ENCODE measurements around the gene ASB2.
A peak's percentile ranks its signal among the peaks of the same experiment; 100 is the strongest.

Gene ASB2

GRCh38 chr14:93926245-93926872 is 50.0 kb downstream of the ASB2 start:
- no peak for DNase-seq

GRCh38 chr14:93925374-93925895 is 50.9 kb downstream of the ASB2 start:
- no peak for DNase-seq

DNA sequence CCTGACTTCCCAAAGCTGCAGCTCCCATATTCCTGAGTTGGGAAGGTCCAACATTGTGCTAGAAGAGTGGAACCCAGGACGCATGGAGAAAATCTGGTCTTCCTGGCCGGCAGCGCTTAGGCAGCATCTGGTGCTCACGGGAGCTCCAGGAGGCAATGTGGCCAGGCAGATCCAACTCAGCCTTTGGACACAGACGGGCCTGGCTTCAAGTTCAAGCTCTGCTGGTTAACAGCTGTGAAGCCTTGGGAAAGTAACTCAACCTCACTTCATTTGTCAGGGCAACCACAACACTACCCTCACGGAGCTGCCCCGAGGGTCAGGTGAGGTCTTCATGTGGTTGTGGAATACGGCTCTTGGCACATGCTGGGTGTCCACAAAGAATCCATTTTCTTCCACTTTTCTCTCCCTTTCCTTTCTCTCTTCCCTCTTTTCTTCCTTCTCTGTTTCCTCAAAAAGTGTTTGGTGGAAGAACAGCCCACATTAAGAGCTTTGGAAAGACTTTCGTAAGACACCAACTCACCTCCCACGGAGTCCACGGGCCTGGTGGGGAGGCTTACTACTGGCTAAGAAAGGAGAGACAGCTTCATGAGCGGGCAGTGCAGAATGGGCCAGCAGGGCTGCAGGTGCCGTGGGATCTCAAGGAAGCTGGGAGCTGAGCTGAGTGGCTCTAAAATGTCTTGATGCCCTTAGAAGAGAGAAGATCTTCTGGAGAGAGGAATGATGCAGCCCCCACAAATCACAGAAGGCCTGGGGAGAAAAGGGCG is 51.6 kb downstream of the ASB2 start:
- DNase-seq, result no peak

GRCh38 chr14:93923626-93924025 is 52.7 kb downstream of the ASB2 start:
- DNase-seq, result no peak

GRCh38 chr14:93921001-93921806 is 55.2 kb downstream of the ASB2 start:
- no peak for DNase-seq

DNA sequence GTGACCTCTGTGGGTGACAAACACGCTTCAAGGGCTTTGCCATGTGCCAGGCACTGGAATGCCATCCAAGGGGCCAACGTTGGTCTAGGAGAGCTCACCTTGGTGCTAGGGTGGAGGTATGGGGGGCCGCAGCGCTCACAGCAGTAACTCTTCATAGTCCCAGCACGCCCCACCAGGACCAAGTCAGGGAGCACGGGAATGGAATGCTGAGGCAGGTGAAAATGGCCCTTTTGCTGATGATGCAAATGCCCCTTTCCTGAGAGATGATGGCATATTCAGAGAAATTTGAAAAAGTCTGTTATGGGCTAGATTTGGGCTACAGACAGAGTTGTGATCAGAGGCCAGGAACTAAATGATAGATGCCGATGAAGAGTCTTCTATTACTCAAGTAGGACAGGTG is 59.2 kb downstream of the ASB2 start:
- no peak for DNase-seq

- DNase-seq, result no peak
These were observed 59.9 kb downstream of the ASB2 start for GRCh38 chr14:93916498-93916897.

GRCh38 chr14:93915800-93916199 is 60.6 kb downstream of the ASB2 start:
- DNase-seq, result no peak

GRCh38 chr14:93915070-93915705 is 61.2 kb downstream of the ASB2 start:
- DNase-seq, result no peak

- DNase-seq, result no peak
These were observed 62.1 kb downstream of the ASB2 start for GRCh38 chr14:93914278-93914677.

- DNase-seq, result no peak
These were observed 63.6 kb downstream of the ASB2 start for GRCh38 chr14:93912782-93913181.

DNA sequence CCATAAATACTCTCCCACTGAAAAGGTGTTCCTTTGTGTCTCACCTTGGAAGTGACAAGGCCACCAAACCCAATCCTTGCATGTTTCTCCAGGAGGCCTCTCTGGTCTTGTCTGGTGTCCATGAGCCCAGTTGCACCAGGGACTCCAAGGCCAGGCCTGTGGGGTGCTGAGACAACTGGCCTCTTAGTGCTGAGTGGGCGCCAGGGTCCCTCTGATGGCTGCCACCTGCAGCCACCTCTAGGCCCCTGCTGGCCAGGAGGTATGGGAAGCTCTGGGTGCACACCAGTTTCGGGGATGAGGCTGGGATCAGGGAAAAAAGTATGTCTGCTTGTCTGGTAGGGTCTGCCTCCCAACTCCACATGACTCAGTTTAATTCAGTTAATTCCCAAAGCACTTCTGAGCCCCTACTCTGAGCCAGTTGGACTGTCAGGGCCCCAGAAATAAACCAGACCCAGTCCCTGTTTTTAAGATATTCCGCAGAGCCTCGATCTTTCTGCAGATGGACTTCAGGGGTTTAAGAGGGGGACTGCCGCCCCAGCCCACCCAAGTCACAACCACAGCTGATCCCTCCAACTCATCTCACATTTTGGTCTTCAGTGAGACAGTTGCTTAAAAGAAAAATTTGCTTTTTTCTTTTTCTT is 64.3 kb downstream of the ASB2 start:
- DNase-seq, result no peak

- DNase-seq, result no peak
These were observed 66.8 kb downstream of the ASB2 start for GRCh38 chr14:93909429-93910128.

- peak; percentile 65 for DNase-seq
These were observed 69.7 kb downstream of the ASB2 start for GRCh38 chr14:93906341-93907329.

- no peak for DNase-seq
These were observed 70.7 kb downstream of the ASB2 start for GRCh38 chr14:93905623-93906022.

DNA sequence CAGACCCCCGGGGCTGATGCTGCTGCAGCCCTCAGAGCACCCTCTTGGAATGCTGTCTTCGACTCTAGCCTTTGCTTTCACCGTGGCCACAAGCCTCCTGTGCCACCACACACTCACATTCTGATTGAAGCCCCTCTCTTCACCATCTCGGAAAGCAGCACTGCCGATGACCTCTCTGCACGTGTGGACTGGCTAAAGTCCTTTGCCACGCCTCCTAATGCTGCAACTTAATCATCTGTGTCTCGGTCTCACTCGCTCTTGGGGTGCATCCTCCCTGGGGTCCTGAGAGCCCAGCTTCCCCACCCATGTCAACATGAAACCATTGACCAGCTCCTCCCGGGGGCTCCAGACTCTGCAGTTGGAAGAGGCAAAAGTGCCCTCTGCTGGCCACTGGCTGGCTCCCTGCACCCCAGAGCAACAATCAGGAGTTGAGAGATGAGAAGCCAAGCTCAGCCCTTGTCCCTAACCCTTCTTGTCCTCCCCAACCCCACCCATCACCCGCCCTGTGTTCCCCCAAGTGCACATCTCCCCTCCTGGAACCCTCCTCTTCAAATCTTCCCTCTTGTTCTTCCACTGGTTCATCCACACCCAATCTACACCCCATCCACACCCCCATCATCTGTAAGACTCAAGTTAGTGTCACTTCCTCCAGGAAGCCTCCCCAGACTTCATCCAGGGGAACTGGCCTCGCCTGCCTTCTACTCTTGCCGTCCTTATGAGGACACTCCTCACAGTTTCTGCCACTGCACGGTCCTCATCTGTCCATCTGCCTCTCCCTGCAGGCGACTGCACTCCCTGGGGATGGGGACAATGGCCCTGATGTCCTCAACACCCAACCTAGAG is 72.8 kb downstream of the ASB2 start:
- no peak for DNase-seq

GRCh38 chr14:93902619-93903307 is 73.6 kb downstream of the ASB2 start:
- DNase-seq, result no peak

- DNase-seq, result no peak
These were observed 74.6 kb downstream of the ASB2 start for GRCh38 chr14:93901813-93902212.

DNA sequence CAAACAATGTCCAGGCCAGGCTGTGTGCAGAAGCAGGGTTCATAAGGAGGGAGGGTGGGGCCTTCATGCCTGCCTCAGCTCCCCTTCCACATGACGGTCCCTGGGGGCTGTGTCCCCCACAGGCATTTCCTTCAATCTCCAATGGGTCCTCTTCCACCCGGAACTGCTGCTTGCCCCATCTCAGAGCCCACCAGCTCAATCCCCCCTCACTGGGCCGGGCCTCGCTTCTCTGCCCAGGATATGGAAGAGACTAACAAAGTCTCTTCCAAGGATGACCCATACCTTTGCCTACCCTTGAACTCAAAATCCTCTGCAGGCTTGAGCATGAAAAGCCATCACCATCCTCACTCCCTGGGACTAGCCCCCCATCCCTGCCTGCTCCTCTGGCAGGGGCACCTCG is 77.6 kb downstream of the ASB2 start:
- DNase-seq, result no peak

Measured in stimulated activated CD4-positive, alpha-beta T cell treated with anti-CD3 and anti-CD28 coated beads, Interleukin-1b, Interleukin-23, amount 100 ng/mL, for 48 hours (primary cell).